VCaP (cell line): ENCODE results near the gene RXFP3.
A peak's percentile ranks its signal among the peaks of the same experiment; 100 is the strongest.
"Not testable (repeated sequence)": the region's sequence is repeated elsewhere in the genome, so short reads cannot be mapped to it uniquely, and the experiment has no call there.

Experiments
- H3K27ac ChIP-seq: fragments of 450-650 bp; 2 replicates; pipeline ENCODE4 v1.5.1; 2017
- TF ChIP-seq, protein P1 (sequence below): fragments of 450-650 bp; conservative IDR thresholded peaks from 2 replicates; pipeline ENCODE4 v1.5.1; 2017; ENCODE audit warnings: mild to moderate bottlenecking, moderate library complexity

RXFP3 gene

DNA sequence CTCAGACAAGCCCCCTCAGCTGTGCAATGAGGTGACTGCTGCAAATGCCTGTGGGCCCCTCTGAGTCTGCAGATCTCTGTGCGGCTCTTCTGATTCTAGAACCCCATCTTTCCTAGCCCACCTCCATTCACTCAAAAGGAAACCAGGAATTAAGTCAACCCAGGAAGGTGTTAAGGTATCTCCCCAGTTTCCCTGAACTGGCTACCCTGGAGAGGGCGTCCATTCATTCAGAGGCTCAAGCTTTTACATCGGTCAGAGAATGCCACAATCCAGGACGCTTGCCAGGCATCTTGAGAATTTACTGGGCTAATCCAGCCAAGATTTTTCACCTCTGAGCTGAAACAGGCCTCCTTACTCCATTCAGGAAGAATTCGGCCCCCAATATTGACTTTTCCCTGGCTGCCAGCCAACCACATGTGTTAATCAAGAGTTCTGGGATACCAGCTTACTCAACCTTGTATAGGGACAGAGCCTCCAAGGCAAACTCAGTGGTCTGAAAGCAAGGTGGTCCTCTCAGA is 43.5 kb upstream of the RXFP3 start:
- no peak overlapping the region for H3K27ac ChIP-seq
- TF ChIP-seq, protein P1, sequence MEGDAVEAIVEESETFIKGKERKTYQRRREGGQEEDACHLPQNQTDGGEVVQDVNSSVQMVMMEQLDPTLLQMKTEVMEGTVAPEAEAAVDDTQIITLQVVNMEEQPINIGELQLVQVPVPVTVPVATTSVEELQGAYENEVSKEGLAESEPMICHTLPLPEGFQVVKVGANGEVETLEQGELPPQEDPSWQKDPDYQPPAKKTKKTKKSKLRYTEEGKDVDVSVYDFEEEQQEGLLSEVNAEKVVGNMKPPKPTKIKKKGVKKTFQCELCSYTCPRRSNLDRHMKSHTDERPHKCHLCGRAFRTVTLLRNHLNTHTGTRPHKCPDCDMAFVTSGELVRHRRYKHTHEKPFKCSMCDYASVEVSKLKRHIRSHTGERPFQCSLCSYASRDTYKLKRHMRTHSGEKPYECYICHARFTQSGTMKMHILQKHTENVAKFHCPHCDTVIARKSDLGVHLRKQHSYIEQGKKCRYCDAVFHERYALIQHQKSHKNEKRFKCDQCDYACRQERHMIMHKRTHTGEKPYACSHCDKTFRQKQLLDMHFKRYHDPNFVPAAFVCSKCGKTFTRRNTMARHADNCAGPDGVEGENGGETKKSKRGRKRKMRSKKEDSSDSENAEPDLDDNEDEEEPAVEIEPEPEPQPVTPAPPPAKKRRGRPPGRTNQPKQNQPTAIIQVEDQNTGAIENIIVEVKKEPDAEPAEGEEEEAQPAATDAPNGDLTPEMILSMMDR: no peak

DNA sequence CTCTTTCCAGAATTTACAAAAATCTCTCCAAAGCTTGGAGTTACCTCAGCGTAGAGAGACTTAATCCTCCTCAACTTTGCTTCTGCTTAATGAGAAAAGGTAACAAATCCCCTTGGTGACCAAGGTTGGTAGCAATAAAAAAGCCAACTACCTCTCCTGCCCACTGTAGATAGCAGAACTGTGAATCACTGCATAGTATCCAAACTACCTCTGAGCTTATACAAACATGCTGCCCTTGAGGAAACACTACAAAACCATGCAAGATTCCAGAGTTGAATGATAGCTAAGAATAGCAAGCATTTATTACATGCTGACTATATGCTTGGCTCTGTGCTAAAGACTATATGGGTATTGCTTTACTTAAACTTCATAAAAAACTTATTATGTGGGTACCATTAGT is 41.6 kb upstream of the RXFP3 start:
- TF ChIP-seq, protein P1: no peak
- no peak overlapping the region for H3K27ac ChIP-seq

DNA sequence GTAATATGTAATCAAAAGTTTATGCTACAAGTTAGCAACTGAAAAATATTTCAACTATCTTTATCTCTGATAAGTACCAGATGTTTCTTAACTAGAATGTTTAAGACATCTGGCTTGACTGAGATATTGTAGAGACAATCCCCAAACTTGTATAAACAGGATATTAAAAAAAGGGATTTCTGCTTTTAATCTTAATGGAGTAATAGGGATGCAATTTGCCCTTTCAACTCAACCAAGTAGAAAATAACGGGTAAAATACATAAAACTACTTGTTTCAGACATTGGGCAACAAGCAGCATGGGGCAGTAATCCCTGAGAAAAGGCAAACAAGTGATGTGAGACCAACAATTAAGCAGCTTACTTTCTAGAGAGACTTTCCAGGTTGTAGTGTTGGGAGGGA is 35.0 kb upstream of the RXFP3 start:
- peak overlapping the region; percentile 56 for H3K27ac ChIP-seq
- TF ChIP-seq, protein P1: no peak

DNA sequence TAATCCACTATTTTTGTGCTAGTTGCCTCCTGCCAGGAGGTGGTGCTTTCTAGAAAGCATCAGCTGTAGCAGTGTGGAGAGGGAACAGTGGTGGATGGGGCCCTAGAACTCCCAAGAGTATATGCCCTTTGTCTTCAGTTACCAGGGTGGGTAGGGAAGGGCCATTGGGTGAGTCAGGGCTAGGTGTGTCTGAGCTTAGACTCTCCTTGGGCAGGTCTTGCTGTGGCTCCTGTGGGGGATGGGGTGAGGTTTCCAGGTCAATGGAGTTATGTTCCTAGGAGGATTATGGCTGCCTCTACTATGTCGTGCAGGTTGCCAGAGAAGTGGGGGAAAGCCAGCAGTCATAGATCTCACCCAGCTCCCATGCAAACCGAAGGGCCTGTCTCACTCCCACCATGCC is 33.1 kb upstream of the RXFP3 start:
- TF ChIP-seq, protein P1: no peak
- H3K27ac ChIP-seq: no peak overlapping the region

DNA sequence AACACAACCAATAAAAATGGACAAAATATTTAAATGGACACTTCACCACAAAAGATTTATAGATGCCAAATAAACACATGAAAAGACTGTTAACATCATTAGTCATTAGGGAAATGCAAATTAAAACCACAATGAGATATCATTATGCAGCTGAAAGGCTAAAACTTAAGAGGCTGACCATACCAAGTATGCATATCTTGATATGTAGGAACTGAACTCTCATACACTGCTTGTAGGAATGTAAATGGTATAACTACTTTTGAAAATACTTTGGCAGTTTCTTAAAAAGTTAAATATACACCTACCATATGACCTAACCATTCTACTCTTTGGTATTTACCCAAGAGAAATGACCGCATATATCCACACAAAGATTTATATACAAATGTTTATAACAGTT is 30.8 kb upstream of the RXFP3 start:
- TF ChIP-seq, protein P1: no peak
- no peak overlapping the region for H3K27ac ChIP-seq

DNA sequence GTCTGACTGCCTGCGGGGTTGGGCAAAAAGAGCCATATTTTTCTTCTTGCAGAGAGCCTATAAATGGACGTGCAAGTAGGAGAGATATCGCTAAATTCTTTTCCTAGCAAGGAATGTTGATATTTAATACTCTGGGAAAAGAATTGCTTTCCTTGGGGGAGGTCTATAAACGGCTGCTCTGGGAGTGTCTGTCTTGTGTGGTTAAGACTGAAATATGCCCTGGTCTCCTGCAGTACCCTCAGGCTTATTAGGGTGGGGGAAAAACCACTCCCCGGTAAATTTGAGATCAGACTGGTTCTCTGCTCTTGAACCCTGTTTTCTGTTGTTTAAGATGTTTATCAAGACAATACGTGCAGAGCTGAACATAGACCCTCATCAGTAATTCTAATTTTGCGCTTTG is 29.9 kb upstream of the RXFP3 start:
- H3K27ac ChIP-seq: not testable (repeated sequence)

DNA sequence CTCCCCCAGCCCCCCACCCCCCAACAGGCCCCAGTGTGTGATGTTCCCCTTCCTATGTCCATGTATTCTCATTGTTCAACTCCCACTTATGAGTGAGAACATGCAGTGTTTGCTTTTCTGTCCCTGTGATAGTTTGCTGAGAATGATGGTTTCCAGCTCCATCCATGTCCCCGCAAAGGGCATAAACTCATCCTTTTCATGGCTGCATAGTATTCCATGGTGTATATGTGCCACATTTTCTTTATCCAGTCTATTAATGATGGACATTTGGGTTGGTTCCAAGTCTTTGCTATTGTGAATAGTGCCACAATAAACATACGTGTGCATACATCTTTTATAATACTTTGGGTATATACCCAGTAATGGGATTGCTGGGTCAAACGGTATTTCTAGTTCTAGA is 21.3 kb upstream of the RXFP3 start:
- not testable (repeated sequence) for H3K27ac ChIP-seq

DNA sequence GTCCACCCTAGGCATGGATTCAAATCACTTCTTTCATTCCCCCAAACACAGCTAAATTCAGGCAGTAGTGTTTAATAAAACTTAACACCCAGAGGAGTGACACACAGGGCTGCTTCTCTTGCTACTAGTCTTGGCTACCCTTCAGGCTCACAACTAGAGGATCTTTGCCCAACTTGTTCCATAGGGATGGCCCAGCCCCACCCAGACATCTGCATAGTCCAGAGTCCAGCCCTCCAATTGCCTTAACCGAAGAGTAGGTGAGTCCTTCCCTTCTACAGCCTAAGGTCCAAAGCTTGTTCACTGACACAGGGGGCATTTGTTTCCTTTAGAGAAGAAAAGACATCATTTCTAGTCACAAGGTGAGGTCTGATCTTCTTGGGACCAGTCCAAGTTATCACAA is 15.2 kb upstream of the RXFP3 start:
- H3K27ac ChIP-seq: no peak overlapping the region
- TF ChIP-seq, protein P1: no peak

DNA sequence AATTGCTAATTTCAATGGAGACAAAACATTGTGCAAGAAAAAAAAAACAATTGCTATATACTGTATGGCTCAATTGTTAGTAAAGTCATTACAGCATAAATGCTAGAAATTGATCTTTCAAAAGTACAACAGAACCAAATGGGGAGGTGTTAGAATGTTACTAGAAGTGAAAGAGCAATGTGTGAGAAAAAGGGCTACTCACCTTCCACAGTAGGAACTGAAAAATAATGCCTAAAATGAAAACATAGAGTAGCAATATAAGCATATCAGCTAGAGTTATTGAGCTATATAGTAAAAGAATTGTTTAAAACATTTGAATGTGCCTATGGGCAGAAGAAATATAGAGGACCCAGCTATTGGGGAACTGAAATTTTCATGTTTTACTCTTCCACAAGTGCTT is 10.9 kb upstream of the RXFP3 start:
- TF ChIP-seq, protein P1: no peak
- no peak overlapping the region for H3K27ac ChIP-seq
